GM12865 (cell line): Measurements from ENCODE around the gene SH2D7.

Experiments used
- DNase-seq: peaks from one replicate; pipeline ENCODE4 v3.0.0; 2010; ENCODE audit warnings: low read depth
- H3K4me3 ChIP-seq: 2 replicates; pipeline ENCODE4 v1.5.1; 2011; ENCODE audit warnings: mild to moderate bottlenecking, low read depth, low read length, control low read depth
- TF ChIP-seq, protein P1 (sequence below): IDR thresholded peaks from 2 replicates; pipeline ENCODE4 v1.5.1; 2011; ENCODE audit warnings: low read length, control low read depth, low read depth, inconsistent platforms; ENCODE audit not compliant: insufficient read depth; ENCODE audit errors: missing control alignments

The SH2D7 gene

DNA sequence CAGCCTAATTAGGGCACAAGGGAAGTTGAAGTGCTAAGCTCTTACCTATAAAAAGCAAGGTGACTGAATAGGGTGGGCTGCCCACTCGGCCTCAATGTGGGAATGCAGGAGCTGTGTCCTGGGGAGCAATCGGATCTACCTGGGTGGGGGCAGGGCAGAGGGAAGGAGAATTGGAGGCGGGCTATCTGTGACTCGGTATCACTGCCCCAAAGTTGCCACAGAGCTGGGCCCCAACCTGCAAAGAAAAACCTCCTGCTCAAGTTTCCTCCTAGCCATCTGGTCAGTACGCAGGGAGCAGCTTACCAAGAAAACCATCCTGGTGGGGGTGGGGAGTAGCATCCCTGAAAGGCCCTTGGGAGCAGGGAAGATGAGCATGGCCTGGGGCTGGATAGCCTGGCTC, 28.2 kb downstream of the SH2D7 start:
- TF ChIP-seq, protein P1, sequence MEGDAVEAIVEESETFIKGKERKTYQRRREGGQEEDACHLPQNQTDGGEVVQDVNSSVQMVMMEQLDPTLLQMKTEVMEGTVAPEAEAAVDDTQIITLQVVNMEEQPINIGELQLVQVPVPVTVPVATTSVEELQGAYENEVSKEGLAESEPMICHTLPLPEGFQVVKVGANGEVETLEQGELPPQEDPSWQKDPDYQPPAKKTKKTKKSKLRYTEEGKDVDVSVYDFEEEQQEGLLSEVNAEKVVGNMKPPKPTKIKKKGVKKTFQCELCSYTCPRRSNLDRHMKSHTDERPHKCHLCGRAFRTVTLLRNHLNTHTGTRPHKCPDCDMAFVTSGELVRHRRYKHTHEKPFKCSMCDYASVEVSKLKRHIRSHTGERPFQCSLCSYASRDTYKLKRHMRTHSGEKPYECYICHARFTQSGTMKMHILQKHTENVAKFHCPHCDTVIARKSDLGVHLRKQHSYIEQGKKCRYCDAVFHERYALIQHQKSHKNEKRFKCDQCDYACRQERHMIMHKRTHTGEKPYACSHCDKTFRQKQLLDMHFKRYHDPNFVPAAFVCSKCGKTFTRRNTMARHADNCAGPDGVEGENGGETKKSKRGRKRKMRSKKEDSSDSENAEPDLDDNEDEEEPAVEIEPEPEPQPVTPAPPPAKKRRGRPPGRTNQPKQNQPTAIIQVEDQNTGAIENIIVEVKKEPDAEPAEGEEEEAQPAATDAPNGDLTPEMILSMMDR, result no peak
- DNase-seq, result no peak
- no peak overlapping the region for H3K4me3 ChIP-seq

DNA sequence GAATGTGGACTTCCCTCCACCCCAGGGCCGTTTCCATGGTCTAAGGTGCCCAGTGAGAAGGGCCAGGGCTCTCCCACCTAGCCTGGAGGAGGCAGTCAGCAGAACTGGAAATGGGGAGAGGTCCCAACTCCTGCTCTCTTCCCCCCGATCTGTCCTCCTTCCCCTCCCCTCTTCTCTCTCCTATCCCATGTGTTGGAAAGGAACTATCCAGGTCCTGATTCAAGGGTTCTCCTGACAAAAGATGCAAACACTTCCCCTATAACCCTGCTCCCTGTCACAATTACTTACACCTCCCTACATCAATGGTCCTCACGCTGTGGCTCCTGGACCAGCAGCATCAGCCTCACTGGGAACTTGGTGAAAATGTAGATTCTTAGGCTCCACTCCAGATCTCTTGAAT, 32.9 kb downstream of the SH2D7 start:
- no peak for DNase-seq
- no peak overlapping the region for H3K4me3 ChIP-seq
- TF ChIP-seq, protein P1, result no peak

DNA sequence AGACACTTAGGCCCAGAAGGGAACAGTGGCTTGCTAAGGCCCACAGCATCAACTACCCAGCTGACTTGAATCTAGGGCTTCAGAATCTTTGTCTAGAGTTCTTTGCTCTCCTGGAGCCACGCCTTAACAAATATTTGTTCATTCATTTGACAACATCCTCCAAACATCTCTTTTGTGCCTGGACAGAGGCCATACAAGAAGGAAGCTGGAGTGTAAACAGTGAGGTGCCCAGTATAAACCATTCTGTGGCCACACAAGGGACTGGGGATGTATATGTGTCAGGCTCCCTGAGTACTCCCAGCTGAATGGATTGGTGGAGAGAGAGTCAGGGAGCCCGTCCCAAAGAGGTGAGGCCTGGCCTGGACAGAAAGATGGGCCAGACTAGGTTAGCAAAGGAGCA, 35.5 kb downstream of the SH2D7 start:
- no peak overlapping the region for H3K4me3 ChIP-seq
- no peak for DNase-seq
- TF ChIP-seq, protein P1, result no peak

DNA sequence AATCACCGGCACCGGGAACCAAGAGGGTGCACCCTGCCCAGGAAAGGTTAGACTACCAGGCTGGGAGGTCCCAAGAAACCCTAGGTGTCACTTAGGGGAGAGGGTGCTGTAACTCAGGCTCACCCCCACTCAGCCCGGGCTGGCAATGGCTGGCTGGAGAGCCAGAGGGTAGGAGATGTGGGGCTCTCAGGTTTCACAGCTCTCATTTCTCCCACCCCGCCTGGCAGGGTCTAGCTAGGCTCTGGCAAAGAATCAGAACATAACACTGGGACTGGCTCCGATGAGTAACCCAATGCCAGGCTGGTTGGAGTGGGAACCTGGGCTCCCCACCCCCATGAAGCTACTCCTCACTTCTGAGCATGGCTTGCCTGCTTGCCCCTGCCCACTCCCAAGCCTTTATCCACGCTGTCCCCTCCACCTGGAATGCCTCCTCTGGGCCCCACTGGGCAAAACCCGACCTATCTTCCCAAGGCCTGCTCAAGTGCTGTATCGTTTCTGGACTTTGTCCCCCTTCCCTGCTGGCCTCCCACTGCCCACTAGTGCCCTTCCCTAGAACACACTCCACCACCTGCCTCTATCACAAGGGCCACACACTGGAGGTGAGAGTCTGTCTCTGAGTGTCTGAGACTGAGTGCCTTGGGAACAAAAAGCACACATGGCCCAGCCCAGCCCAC, 36.9 kb downstream of the SH2D7 start:
- DNase-seq, result no peak
- no peak overlapping the region for H3K4me3 ChIP-seq
- TF ChIP-seq, protein P1, result no peak

DNA sequence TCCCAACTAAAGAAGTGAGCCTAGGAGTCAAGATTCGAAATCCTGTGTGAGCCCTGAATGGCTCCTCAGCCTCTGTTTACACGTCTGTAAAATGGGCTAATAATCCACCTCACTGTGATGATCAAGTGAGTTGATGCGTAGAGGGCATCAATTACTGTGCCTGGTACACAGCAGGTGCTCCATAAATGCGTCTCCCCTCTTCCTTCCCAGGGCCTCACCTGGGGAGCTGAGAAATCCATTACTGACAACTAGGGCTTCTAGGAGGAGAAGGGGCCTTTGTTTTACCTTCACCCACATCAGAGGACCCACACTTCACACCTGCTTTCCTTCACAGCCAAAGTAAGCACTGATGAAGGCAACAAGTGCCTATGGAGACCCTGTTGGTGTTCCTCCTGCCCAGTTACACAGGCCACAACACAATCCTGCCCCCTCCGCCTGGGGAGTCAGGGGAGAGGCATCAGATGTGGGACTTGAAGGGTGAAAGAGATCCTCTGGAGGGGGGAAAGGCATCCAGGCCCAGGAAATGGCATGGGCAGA, 37.5 kb downstream of the SH2D7 start:
- no peak for DNase-seq
- no peak overlapping the region for H3K4me3 ChIP-seq
- TF ChIP-seq, protein P1, result no peak

DNA sequence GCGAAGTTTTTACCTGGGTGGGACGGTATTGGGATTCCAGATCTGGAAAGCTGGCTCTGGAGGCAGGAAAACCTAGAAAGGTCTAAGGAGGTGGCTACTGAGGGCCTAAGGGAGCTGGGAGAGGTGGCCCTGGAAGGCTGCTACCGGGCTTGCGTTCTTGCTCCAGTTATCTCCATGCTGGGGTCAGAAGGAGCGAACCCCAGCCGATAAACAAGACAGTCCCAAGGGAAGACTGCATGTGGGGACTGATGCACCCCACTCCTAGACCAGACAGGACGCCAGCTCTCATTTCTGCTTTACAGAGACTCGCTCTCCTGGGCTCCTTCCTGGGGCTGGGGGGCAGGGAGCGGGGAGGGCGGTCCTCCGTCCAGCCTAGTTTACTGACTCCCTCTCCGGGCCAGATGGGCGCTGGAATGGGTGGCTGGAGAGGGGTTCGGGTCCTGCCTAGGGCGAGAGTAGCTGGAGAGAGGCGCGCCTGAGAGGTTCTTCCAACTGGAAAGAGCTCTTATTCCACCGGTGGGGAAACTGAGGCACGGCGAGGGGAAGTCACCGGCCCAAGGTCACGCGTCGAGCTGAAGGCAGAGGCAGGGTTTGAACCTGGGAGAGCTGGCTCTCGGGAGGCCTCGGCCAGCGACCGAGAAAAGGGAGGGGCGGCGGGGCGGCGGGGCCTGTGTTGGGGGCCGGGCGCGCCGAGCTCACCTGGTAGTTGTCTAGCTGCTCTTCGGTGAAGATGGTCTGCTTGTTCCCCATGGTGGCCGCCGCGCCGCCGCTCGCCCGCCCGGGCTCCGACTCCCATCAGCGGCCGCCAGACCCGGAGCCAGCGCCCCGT, 38.3 kb downstream of the SH2D7 start:
- TF ChIP-seq, protein P1, result no peak
- peak; percentile 67 for DNase-seq

More for the DNA sequence above, 38.3 kb downstream of the SH2D7 start:
- H3K4me3 ChIP-seq, result no peak overlapping the region
